ENCODE measurements around the gene DECR2. TPM values are rescaled to one million over a fixed set of nuclear protein-coding genes. Genes with fewer than 3 reads are reported as not detected.
"Not testable (repeated sequence)": the region's sequence is repeated elsewhere in the genome, so short reads cannot be mapped to it uniquely, and the experiment has no call there.

Gene DECR2
- total and polyA plus RNA-seq, 2 of the 4 experiments (the other 2 are of a cell fraction): 3.9 to 26.7 TPM

GRCh38 chr16:422179-422578, 20.5 kb downstream of the DECR2 start:
- H3K23ac ChIP-seq (ENCODE audit: low read depth, low read length); H4K8ac ChIP-seq (ENCODE audit: low read depth in 2 of 2, low read length in 2 of 2); H3K14ac ChIP-seq (replicated peaks; ENCODE audit: low read depth, low read length); H2BK5ac ChIP-seq (ENCODE audit: low read depth, low read length, poor library complexity, severe bottlenecking); intact Hi-C loops (cut with micrococcal nuclease); H3K4me2 ChIP-seq (ENCODE audit: low read depth, low read length); H2AK5ac ChIP-seq (ENCODE audit: low read depth, low read length); ATAC-seq (ENCODE audit: low read depth); H3K27me3 ChIP-seq (ENCODE audit: control insufficient read depth, insufficient read depth, low read length); H3K9ac ChIP-seq (ENCODE audit: low read depth, low read length); H3K4me3 ChIP-seq (ENCODE audit: insufficient read depth, low read depth, low read length); H3K36me3 ChIP-seq (ENCODE audit: control insufficient read depth, insufficient read depth, low read length); H3K56ac ChIP-seq (ENCODE audit: extremely low read depth, insufficient read depth, low read length); H3K9me3 ChIP-seq (ENCODE audit: control insufficient read depth, insufficient read depth, low read length); H2BK20ac ChIP-seq (ENCODE audit: low read depth, low read length); H3K9me1 ChIP-seq (ENCODE audit: insufficient read depth, low read length); H2AFZ ChIP-seq (replicated peaks; ENCODE audit: low read length, poor library complexity); H4K20me1 ChIP-seq (ENCODE audit: insufficient read depth, low read length); BruUV-seq (replicated peaks); DNase-seq; H4K5ac ChIP-seq (ENCODE audit: low read depth, low read length); dilution Hi-C loops (cut with HindIII; ENCODE audit: low sequenced_read_pairs, unreplicated experiment); POLR2A ChIA-PET (ENCODE audit: unreplicated experiment); in situ Hi-C loops (cut with MboI; ENCODE audit: low sequenced_read_pairs); H2AK9ac ChIP-seq (replicated peaks; ENCODE audit: low read depth, low read length, poor library complexity); H3K18ac ChIP-seq (ENCODE audit: low read depth, low read length); H3K4ac ChIP-seq (ENCODE audit: low read depth, low read length); H4K91ac ChIP-seq (ENCODE audit: insufficient read depth, low read depth, low read length); H3K27ac ChIP-seq (ENCODE audit: insufficient read depth, low read length); H2BK15ac ChIP-seq (ENCODE audit: low read depth, low read length); H2BK120ac ChIP-seq (ENCODE audit: low read depth, low read length): not testable (repeated sequence)
- peaks cover 8 to 21% of the 10 kb centered on the region in 2 experiments; a peak in 3 of 4 replicates for H3K79me1 ChIP-seq (ENCODE audit: low read depth in 1 of 2, low read length in 2 of 2)
- peaks cover 12% of the 10 kb centered on the region for H3K4me1 ChIP-seq (ENCODE audit: control insufficient read depth, insufficient read depth, low read length)
- CTCF ChIA-PET: interaction anchor here (0.6 kb wide), 1 partner anchor 27 kb away, joined by 3 read pairs; no protein-coding TSS in a partner anchor
- WGBS, 2 experiments (ENCODE audit: extremely low coverage in 2 of 2, insufficient read length in 1 of 2): no CpG with 5 or more reads among the region's 13 CpGs

All from IMR-90 (cell line).